HFF-Myc (cell line): Measurements from ENCODE around the gene ZGPAT.

Experiments used
- DNase-seq: peaks from one replicate; pipeline ENCODE4 v3.0.0-alpha.2; 2011; ENCODE audit warnings: low read depth; ENCODE audit errors: extremely low read depth
- H3K4me3 ChIP-seq: replicated peaks from 2 replicates; pipeline ENCODE4 v1.5.1; 2011; ENCODE audit warnings: low read depth, mild to moderate bottlenecking, control low read depth, low read length
- TF ChIP-seq, protein P1 (sequence below): IDR thresholded peaks from 2 replicates; pipeline ENCODE4 v1.5.1; 2012; ENCODE audit warnings: mild to moderate bottlenecking, low read depth, low read length, control low read depth; ENCODE audit errors: missing control alignments

Gene ZGPAT

GRCh38 chr20:63735859-63736718 is 28.2 kb downstream of the ZGPAT start, which contains the start of gene LIME1:
LIME1 (plus strand) TSS chr20:63736664; CDS start chr20:63737550, 886 bp downstream.
- no peak for DNase-seq
- H3K4me3 ChIP-seq: no peak within 1 kb of the TSS
- TF ChIP-seq, protein P1, sequence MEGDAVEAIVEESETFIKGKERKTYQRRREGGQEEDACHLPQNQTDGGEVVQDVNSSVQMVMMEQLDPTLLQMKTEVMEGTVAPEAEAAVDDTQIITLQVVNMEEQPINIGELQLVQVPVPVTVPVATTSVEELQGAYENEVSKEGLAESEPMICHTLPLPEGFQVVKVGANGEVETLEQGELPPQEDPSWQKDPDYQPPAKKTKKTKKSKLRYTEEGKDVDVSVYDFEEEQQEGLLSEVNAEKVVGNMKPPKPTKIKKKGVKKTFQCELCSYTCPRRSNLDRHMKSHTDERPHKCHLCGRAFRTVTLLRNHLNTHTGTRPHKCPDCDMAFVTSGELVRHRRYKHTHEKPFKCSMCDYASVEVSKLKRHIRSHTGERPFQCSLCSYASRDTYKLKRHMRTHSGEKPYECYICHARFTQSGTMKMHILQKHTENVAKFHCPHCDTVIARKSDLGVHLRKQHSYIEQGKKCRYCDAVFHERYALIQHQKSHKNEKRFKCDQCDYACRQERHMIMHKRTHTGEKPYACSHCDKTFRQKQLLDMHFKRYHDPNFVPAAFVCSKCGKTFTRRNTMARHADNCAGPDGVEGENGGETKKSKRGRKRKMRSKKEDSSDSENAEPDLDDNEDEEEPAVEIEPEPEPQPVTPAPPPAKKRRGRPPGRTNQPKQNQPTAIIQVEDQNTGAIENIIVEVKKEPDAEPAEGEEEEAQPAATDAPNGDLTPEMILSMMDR: no peak

- H3K4me3 ChIP-seq: no peak overlapping the region
- TF ChIP-seq, protein P1: no peak
- DNase-seq: no peak
Measured at GRCh38 chr20:63736893-63737694, 29.3 kb downstream of the ZGPAT start.

GRCh38 chr20:63737695-63737944 is 29.8 kb downstream of the ZGPAT start:
- H3K4me3 ChIP-seq: no peak overlapping the region
- DNase-seq: no peak
- TF ChIP-seq, protein P1: no peak

DNA sequence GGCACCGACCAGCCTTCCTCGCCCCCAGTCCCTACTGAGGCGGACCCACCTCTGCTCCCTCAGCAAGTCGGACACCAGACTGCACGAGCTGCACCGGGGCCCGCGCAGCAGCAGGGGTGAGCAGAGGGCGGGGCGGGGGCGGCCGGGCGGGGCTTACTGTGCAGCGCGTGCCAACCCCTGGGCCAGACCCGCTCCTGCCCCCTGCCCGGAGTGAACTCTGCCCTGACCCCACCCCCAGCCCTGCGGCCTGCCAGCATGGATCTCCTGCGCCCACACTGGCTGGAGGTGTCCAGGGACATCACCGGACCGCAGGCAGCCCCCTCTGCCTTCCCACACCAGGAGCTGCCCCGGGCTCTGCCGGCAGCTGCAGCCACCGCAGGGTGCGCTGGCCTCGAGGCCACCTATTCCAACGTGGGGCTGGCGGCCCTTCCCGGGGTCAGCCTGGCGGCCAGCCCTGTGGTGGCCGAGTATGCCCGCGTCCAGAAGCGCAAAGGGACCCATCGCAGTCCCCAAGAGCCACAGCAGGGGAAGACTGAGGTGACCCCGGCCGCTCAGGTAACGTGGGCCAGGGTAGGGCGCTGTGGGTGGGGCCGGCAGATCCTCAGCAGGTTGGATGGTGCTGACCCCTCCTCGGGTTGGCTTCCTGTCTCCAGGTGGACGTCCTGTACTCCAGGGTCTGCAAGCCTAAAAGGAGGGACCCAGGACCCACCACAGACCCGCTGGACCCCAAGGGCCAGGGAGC is 30.3 kb downstream of the ZGPAT start:
- DNase-seq: no peak
- no peak overlapping the region for H3K4me3 ChIP-seq
- TF ChIP-seq, protein P1: no peak

DNA sequence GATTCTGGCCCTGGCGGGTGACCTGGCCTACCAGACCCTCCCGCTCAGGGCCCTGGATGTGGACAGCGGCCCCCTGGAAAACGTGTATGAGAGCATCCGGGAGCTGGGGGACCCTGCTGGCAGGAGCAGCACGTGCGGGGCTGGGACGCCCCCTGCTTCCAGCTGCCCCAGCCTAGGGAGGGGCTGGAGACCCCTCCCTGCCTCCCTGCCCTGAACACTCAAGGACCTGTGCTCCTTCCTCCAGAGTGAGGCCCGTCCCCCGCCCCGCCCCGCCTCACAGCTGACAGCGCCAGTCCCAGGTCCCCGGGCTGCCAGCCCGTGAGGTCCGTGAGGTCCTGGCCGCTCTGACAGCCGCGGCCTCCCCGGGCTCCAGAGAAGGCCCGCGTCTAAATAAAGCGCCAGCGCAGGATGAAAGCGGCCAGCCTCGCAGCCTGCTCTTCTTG is 30.9 kb downstream of the ZGPAT start:
- DNase-seq: no peak
- no peak overlapping the region for H3K4me3 ChIP-seq
- TF ChIP-seq, protein P1: no peak

GRCh38 chr20:63739130-63740069 is 31.6 kb downstream of the ZGPAT start, which contains the start of gene SLC2A4RG:
SLC2A4RG (plus strand) TSS chr20:63739776; CDS start chr20:63739913, 137 bp downstream.
- H3K4me3 ChIP-seq: peak within 1 kb of the TSS; percentile 63
- DNase-seq: no peak
- TF ChIP-seq, protein P1: no peak
